Caco-2 (cell line): ENCODE results near the gene INTS2. TPM values are rescaled to one million over a fixed set of nuclear protein-coding genes. Genes with fewer than 3 reads are reported as not detected.

Source experiments
- BruUV-seq: library from RNA; stranded (reverse); fragments of 400-500 nt; replicated peaks from 2 replicates; lab custom pipeline; 2021; lab: Mats Ljungman, UMichigan
- CTCF ChIA-PET: fragments of 300-600 bp; sonication (Branson Sonifier 250); formaldehyde crosslinking; loops from one replicate; lab custom pipeline; 2022; ENCODE audit warnings: antibody characterized with exemption; lab: Charles Lee
- POLR2A ChIA-PET: fragments of 300-600 bp; sonication (Branson Sonifier 250); formaldehyde crosslinking; loops from one replicate; lab custom pipeline; 2022; ENCODE audit warnings: antibody characterized with exemption; lab: Charles Lee
- DNase-seq, 2 experiments: peaks; one replicate each; pipeline versions ENCODE4 v3.0.0 to v3.0.0-alpha.2; 2020 to 2022
- H3K27me3 ChIP-seq: replicated peaks from 2 replicates; pipeline ENCODE4 v1.6.0; 2011; ENCODE audit warnings: low read length; ENCODE audit not compliant: control insufficient read depth, insufficient read depth
- H3K36me3 ChIP-seq: 2 replicates; pipeline ENCODE4 v1.5.1; 2011; ENCODE audit warnings: low read length; ENCODE audit not compliant: control insufficient read depth, insufficient read depth
- H3K4me1 ChIP-seq: fragments of 250-450 bp; sonication (Bioruptor Pico); 2 replicates; pipeline ENCODE4 v1.5.1; 2020; ENCODE audit warnings: mild to moderate bottlenecking
- H3K4me3 ChIP-seq: 2 replicates; pipeline ENCODE4 v1.5.1; 2011; ENCODE audit warnings: low read depth, mild to moderate bottlenecking, control low read depth, low read length
- H3K9me3 ChIP-seq: fragments of 250-450 bp; sonication (Bioruptor Pico); 2 replicates; pipeline ENCODE4 v1.5.1; 2020; ENCODE audit warnings: mild to moderate bottlenecking, moderate library complexity
- H3K27ac Mint-ChIP-seq: one replicate; pipeline ENCODE4 v1.8.0; 2022; ENCODE audit warnings: mixed read lengths; ENCODE audit not compliant: unreplicated experiment
- H3K27me3 Mint-ChIP-seq: one replicate; pipeline ENCODE4 v1.8.0; 2022; ENCODE audit warnings: mixed read lengths; ENCODE audit not compliant: insufficient read depth, unreplicated experiment
- H3K36me3 Mint-ChIP-seq: one replicate; pipeline ENCODE4 v1.8.0; 2022; ENCODE audit warnings: mild to moderate bottlenecking, mixed read lengths; ENCODE audit not compliant: insufficient read depth, unreplicated experiment
- H3K4me1 Mint-ChIP-seq: one replicate; pipeline ENCODE4 v1.8.0; 2022; ENCODE audit warnings: low read depth, mixed read lengths; ENCODE audit not compliant: unreplicated experiment
- H3K4me3 Mint-ChIP-seq: one replicate; pipeline ENCODE4 v1.8.0; 2022; ENCODE audit warnings: mild to moderate bottlenecking, moderate library complexity, mixed read lengths; ENCODE audit not compliant: unreplicated experiment
- H3K9me3 Mint-ChIP-seq: one replicate; pipeline ENCODE4 v1.8.0; 2022; ENCODE audit warnings: mixed read lengths; ENCODE audit not compliant: unreplicated experiment
- CTCF ChIP-seq, 2 experiments: fragments of 200-600 bp in 1 of 2; IDR thresholded peaks; 1 replicate in 1 of 2; 2 replicates in 1 of 2; pipeline versions ENCODE4 v1.5.1 to v1.8.0; 2011 to 2022; ENCODE audit warnings: antibody characterized with exemption in 1 of 2, control low read depth in 1 of 2, inconsistent platforms in 1 of 2, low read depth in 1 of 2, low read length in 1 of 2, mild to moderate bottlenecking in 1 of 2, moderate library complexity in 1 of 2; ENCODE audit not compliant: insufficient read depth in 1 of 2, severe bottlenecking in 1 of 2, unreplicated experiment in 1 of 2
- intact Hi-C: fragments of 100-400 bp; cut with micrococcal nuclease; formaldehyde crosslinking; loops from one replicate; pipeline ENCODE4 v1.10.0; 2022; ENCODE audit not compliant: unreplicated experiment
- total RNA-seq: library from RNA; stranded (reverse); gene quantifications from 2 replicates; pipeline ENCODE4 v1.2.3, GENCODE V29; 2022

The INTS2 gene
- total RNA-seq, 1 experiment from 2014 or later, result 20.8 TPM

GRCh38 chr17:61908292-61909037, 19.3 kb downstream of the INTS2 start:
- Mint-ChIP-seq H3K9me3 (no peaks in the 10 kb centered on the region), H3K27ac (no peak overlapping the region), H3K4me3 (no peak overlapping the region), H3K27me3 (no peaks in the 10 kb centered on the region), H3K4me1 (no peaks in the 10 kb centered on the region), H3K36me3 (peaks cover 42% of the 10 kb centered on the region)
- no TSS peak for BruUV-seq
- intact Hi-C loops, result no loop called here
- CTCF ChIA-PET, result no interaction called here
- Histone ChIP-seq H3K9me3 (no peaks in the 10 kb centered on the region), H3K4me3 (no peak overlapping the region), H3K27me3 (no peaks in the 10 kb centered on the region), H3K4me1 (no peaks in the 10 kb centered on the region), H3K36me3 (no peaks in the 10 kb centered on the region)
- no peak for TF ChIP-seq CTCF (IDR thresholded peaks at IDR 0.05; ENCODE audit: insufficient read depth in 1 of 2, low read depth in 1 of 2, low read length in 1 of 2, severe bottlenecking in 1 of 2, unreplicated experiment in 1 of 2)
- no peak for DNase-seq
- POLR2A ChIA-PET, result no interaction called here

- Mint-ChIP-seq H3K4me1 (no peaks in the 10 kb centered on the region), H3K9me3 (no peaks in the 10 kb centered on the region), H3K27me3 (no peaks in the 10 kb centered on the region), H3K36me3 (peaks cover 53% of the 10 kb centered on the region), H3K4me3 (no peak overlapping the region), H3K27ac (no peak overlapping the region)
- POLR2A ChIA-PET, result no interaction called here
- Histone ChIP-seq H3K4me1 (no peaks in the 10 kb centered on the region), H3K4me3 (no peak overlapping the region), H3K27me3 (no peaks in the 10 kb centered on the region), H3K36me3 (no peaks in the 10 kb centered on the region), H3K9me3 (no peaks in the 10 kb centered on the region)
- TF ChIP-seq CTCF (IDR thresholded peaks at IDR 0.05; ENCODE audit: insufficient read depth in 1 of 2, low read depth in 1 of 2, low read length in 1 of 2, severe bottlenecking in 1 of 2, unreplicated experiment in 1 of 2), result no peak
- intact Hi-C loops, result no loop called here
- no TSS peak for BruUV-seq
- CTCF ChIA-PET, result no interaction called here
- DNase-seq, result no peak
Measured at GRCh38 chr17:61907361-61907760, 20.4 kb downstream of the INTS2 start.

GRCh38 chr17:61904094-61904710, 23.6 kb downstream of the INTS2 start:
- DNase-seq, result no peak
- no peak overlapping the region for H3K4me3 ChIP-seq
- no peaks in the 10 kb centered on the region for H3K4me1 Mint-ChIP-seq
- H3K27ac Mint-ChIP-seq, result no peak overlapping the region
- TF ChIP-seq CTCF (IDR thresholded peaks at IDR 0.05; ENCODE audit: insufficient read depth in 1 of 2, low read depth in 1 of 2, low read length in 1 of 2, severe bottlenecking in 1 of 2, unreplicated experiment in 1 of 2), result no peak
- BruUV-seq, result no TSS peak
- intact Hi-C loops, result no loop called here
- no peak overlapping the region for H3K4me3 Mint-ChIP-seq
- peaks cover 55% of the 10 kb centered on the region for H3K36me3 Mint-ChIP-seq
- CTCF ChIA-PET, result no interaction called here
- POLR2A ChIA-PET, result no interaction called here
- H3K36me3 ChIP-seq, result no peaks in the 10 kb centered on the region
- no peaks in the 10 kb centered on the region for H3K4me1 ChIP-seq
- no peaks in the 10 kb centered on the region for H3K9me3 Mint-ChIP-seq
- H3K9me3 ChIP-seq, result no peaks in the 10 kb centered on the region
- no peaks in the 10 kb centered on the region for H3K27me3 Mint-ChIP-seq
- H3K27me3 ChIP-seq, result no peaks in the 10 kb centered on the region
